KG1 (cell line): ENCODE data around the gene NOL4L.
"Not testable (repeated sequence)": the region's sequence is repeated elsewhere in the genome, so short reads cannot be mapped to it uniquely, and the experiment has no call there.

Source experiments
- DNase-seq: peaks from one replicate; lab custom pipeline; 2025; lab: John Stamatoyannopoulos, UW

The NOL4L gene

DNA sequence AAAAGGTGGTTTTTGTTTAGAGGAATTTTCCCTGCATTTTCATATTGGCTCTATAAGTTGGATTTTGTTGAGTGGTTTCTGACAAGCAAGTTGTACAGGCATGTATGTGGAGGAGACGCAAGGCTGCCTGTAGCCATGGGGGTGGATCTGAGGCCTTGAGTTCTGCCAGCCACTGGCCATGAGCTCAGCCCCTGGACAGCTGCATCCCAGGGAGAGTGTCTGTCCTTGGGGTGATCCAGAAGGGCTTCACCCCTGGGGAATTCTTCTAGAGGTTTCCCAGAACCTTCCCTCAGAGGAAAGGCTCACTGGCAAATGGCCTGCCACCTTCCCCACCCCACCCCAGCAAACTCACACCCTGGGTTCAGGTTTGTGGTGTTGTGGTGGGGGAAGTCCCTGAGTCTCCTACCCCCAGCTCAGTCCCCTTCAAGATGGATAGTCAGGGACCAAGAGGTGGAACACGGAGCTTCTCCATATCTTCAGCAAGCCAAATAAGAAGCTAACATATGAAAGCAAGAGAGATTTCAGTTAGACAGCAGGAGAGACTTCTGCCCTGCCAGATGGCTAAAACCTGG, 11.6 kb upstream of the NOL4L start:
- DNase-seq, result no peak

DNA sequence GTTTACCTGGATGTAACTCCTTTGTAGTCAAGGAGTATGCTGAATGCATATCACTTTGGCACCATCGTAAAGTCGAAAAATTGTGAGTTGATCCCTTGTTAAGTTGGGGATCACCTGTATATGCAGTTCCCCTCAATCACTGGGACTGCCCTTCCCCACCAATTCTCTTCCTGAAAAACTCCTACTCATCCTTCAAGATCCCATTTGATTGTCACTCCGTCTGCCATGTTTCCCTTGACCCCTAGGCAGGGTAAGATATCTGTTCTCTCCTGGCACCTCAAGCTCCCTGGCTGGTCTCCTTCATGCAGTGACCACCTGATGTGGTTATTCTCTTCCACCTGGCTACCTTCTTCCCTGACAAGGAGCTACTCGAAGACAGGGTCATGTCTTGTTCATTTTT, 10.0 kb upstream of the NOL4L start:
- no peak for DNase-seq

DNA sequence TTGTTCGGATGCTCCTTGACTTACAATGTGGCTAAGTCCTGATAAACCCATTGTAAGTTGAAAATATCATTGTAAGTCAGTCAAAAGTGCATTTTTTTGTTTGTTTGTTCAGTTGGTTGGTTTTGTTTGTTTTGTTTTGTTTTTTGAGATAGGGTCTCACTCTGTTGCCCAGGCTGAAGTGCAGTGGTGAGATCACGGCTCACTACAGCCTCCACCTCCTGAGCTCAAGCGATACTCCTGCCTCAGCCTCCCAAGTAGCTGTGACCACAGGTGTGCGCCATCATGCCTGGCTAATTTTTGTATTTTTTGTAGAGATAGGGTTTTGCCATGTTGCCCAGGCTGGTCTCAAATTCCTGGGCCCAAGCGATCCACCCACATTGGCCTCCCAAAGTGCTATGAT, 9.5 kb upstream of the NOL4L start:
- not testable (repeated sequence) for DNase-seq

DNA sequence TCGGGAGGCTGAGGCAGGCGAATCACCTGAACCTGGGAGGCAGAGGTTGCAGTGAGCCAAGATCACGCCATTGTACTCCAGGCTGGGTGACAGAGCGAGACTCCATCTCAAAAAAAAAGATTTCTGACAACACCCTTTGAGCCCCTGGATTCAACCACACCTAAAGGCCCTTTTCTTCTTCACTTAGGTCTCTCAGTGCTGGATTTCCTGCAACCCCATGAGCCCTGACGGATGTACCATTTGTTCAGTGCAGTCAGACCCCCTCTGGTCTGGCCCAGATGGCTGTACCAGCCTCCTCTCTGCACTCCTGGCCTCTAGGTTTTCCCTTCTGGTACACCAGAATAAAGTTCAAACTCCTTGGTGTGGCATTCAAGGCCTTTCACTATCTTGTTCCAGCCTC, 9.1 kb upstream of the NOL4L start:
- no peak for DNase-seq

DNA sequence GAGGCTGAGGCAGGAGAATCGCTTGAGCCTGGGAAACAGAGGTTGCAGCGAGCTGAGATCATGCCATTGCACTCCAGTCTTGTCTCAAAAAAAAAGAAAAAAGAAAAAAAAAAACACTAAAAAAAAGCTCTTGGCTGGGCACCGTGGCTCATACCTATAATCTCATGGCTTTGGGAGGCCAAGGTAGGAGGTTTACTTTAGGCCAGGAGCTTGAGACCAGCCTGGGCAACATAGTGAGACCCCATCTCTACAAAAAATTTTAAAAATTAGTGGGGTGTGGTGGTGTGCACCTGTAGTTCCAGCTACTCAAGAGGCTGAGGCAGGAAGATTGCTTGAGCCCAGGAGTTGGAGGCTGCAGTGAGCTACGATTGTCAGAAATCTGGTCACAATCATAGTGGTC, 7.5 kb upstream of the NOL4L start:
- DNase-seq, result not testable (repeated sequence)

DNA sequence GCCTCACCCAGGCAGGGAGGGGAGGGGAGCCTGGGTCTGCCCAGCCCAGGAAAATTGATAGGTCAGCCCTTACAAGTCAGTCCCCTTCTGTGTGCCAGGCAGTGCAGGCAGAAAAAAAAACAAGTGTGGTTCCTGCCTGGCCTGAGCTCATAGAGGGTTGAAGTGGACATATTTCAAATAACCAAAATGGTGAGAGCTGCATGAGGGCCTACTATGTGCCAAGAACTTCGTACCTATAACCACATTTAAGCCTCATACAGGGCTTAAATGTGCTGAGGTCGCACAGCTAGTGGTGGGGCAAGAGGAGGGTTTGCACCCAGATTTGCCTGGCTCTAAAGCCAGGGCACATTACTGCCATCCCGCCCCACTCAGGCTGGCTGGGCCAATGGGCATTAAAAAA, 6.9 kb upstream of the NOL4L start:
- DNase-seq, result no peak

DNA sequence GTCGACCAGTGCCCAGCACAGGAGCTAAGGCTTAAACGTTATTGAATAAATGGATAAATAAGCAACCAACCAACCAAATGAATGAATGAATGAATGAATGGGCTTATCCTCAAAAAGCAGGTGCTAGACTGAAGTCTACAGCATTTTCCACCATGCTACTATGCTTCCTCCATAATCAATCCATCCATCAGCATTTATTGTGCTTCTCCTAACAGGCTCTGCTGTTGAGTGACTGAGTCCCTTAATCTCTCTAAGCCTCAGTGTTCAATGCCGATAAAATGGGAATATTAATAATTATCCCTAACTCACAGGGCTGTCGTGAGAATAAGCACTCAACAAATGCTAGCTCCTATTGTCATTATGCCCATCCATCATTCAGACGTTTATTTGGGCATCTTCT, 4.6 kb upstream of the NOL4L start:
- no peak for DNase-seq

DNA sequence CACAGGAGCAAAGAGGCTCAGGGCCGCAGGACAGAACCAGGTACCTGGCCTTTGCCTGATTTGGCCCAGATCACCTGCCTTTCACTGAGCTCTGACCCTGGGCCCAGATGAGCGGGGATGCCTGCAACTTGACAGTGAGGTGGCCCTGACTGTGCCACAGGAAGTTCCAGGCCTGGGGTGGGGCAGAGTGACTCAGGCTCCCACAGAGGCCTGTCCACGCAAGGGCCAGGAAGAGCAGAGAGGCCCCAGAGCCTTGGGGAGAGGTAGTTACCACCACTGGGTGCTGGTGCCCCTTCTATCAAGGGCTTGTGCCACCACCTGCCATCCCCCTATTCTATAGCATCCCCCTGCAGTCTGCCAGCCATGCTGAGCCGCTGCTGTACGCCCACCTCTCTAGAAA, 4.1 kb upstream of the NOL4L start:
- no peak for DNase-seq

DNA sequence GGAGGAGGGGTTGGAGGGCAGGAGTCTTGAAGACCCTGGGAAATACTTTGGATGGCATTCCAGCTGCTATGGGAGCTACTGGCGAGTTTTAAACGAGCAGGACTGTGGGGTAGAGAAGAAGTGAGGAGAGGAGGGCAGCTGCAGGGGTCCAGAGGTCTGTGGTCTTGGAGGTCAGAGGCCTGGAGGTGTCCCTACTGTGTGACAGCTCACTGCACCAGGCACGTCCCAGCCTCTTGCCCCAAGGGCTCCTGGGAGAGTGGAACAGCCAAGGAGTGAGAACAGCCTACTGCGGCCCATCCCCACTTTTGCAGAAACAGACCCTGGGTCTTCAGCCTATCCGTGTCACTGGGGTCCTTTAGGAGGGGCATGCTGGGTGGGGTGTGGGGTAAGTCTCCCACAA, 2.9 kb upstream of the NOL4L start:
- no peak for DNase-seq

DNA sequence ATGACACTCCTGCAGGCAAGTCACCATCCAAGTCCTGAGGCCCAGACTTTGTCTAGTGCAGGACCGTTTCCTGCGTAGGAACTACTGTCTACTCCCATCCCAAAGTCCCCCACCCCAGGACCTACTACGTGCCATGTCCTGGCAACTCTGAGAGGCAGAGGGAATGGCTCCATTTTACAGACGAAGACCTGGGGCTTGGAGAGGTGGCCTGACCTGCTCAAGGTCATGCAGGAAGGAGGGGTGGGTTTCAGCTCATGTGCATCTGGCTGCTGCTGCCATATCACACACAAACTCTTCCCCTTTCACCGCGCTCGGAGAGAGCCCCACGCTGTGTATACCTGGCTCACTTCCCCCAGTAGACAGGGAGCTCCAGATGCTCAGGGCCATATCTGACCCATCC, 1.2 kb upstream of the NOL4L start:
- no peak for DNase-seq

DNA sequence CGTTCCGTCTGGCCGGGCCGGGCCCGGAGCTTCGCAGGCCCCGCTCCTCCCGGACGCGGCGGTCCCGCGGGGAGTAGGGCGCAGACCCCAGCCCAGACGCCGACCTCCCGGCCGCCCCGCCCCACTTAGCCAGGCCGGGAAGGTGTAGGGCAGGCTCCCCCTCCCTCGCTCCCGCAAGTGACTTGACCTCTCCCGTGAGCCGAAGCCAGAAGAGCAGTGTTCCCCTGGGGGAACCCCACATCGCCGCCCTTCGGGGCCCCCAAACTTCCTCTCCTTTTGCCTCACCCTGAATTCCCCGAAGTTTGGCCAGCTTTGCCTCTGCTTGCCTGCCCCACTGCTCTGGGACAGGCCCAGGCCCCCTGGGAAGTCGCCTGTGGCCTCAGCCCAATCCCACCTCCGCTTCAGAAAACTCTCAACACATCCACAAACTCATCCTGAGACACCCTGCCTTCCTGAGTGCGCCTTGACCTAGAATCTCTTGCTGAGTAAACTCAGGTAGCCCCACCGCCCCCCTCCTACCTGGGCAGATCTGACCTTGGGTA, 524 bp upstream of the NOL4L start:
- DNase-seq, result no peak

DNA sequence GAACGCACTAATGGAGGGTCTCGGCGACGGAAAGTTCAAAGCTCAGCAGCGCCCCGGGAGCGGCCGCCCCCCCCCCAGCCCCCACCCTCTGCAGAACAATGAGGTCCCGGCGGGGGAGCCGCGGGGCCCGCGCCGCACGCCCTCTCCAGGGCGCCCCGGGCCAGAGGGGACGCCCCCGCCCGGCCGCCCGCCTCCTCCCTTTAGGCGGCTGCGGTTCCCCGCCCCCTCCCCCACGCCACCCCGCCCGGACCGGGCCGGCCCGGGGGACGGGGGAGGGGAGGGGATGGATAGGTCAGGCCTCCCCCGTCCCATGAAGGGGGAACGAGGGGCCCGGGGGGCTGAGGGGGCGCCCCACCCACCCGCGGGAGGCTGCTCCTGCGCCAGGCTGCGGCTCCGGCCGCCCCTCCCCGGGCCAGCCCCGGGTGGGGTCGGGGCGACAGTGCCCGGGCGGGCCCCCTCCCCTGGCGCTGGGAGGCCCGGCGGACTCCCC, 1.5 kb downstream of the NOL4L start:
- DNase-seq, result no peak

DNA sequence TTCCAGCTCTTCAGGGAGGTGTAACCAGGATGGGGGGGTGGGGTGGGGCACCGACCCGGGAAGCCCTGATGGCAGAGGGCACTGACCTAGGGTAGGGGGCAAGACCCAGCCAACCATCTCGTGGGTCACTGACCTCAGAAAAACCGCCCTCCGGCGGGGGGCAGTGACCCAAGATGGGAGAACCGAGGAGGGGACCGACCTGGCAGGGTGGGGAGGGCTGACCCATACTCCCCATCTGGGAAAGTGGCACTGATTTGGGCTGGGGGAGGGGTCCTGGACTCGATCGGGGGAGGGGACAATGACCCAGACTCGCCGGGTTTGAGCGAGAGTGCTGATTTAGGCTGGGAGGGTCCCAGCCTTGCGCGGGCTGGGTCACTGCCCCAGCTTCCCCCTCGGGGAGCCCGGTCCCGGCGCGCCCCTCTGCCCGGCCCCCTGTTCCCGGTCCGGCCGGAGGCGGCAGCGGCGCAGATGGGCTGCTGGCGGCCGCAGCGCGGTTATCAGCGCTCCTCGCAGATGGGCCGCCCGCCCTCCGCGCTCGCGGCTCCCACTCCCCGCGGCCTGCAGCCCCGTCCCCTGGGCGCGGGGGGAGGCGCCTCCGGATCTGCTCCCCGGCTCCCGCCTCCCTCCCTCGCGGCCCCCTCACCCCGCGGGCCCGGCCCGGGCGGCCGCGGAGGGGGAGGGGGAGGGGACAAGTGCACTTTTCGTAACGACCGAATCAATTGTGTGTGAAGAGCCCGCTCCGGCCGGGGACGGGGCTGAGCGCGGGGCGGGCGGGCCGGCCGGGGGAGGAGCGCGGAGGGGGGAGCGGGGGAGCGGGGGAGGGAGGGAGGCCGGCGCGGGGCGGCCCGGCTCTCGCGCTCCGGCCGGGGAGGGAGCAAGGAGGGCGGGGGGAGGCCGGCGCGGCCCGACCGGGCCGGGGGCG, 2.2 kb downstream of the NOL4L start:
- no peak for DNase-seq

DNA sequence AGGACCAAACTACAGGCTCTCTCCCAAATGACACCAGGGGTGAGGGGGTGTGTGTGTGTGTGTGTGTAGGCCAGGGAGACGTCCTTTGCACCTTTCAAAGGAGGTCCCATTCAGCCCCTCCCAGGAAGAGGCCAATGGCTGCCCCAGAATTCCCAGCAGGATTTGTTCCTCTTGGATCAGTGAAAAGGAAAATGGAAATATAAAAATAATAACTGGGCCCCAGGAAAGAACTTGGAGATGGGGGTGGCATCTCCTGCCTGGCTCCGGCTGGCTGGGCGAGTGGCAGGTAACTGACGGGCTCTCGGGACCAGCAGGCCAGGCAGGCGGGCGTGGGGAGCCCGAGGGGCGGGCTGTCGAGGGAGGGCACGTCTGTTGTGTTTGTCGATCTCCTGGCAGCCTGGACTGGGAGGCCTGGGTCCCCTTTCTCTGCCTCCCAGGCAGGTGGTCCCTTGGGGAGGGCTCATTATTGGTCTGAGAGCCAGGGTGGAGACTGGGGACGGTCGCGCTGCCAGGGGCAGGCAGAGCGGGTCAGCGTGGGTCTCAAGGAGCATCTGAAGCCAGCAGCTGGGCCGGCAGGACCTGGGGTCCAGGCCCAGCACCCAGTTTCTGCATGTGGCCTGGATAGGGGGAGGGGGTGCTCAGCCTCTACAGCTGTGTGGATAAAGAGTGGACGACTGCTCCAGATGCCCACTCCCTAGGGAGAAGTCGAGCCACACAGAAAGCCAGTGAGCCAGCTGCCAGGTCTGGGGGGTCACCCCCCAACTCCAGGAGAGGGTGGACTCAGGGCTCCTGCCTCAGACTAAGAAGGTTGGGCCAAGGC, 3.1 kb downstream of the NOL4L start:
- DNase-seq, result no peak

DNA sequence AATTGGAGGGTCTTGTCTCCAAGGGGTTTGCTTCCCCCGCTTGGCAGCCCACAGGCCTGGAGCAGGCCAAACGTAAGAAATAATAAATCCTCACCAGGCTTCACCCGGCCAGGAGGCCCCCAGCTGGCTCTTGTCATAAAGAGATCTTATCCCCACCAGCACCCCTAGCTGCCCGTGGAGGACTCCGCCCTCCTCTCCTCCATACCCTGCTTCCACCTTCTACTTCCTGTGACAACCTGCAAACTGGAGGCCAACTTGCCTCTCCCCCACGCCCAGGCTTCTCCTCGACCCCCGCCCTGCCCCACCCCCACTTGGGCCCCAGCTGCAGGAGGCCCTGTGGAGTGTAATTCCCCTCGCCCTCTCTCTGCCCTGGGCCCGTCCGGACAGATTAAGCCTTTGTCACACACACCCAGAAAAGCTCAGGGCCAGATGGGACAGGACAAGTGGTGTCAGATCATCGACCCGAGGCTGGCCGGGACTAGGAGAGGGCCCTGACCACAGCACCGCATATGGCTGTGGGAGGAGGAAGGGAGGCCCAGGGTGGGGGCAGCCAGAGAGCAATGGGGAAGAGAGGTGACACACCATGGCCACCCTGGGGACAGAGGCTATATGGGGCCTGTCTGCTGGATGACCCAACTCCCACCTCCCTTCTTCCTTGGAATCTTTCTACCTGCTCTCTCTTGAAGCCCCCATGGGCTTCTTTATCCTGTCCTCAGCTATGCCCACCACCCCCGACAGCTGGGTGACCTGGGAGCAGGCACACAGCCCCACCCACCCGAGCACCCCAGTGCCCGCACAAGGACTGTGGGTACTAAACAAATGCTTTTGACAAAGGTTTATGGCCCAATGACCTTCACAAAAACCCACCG, 3.9 kb downstream of the NOL4L start:
- peak; percentile 68 for DNase-seq

DNA sequence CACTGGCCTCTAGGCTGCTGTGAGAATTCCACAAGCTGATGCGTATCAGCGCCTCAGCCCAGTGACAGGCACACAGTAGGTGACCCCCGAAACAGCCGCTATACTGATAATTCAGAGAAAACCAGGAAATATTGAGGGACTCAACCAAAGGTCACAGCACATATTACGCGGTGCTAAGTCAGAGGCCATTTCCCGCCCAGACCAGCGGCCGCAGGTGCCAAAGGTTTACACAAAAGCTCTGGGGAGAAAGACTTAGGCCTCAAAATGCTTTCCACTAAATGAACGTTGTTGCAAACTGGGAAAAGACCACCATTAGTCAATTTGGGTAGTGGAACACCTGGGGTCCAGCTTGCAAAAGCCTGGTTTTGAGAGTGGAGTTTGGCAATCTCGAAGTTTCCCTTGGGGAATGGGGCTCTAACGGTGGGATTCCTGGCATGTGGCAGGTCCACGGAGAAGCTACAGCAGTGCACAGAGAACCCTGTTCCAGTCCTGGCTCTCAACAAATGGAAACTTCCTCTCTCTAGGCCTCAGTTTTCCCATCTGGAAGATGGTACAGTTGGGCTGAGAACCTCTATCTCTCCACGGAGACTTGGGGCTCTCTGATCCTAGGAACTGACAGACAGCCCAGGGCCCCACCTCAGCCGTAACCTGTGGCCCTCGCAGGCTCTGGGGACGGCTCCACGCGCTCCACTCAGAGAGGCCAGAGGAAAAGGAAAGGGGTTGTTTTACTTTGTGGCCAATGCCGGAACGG, 4.7 kb downstream of the NOL4L start:
- no peak for DNase-seq

DNA sequence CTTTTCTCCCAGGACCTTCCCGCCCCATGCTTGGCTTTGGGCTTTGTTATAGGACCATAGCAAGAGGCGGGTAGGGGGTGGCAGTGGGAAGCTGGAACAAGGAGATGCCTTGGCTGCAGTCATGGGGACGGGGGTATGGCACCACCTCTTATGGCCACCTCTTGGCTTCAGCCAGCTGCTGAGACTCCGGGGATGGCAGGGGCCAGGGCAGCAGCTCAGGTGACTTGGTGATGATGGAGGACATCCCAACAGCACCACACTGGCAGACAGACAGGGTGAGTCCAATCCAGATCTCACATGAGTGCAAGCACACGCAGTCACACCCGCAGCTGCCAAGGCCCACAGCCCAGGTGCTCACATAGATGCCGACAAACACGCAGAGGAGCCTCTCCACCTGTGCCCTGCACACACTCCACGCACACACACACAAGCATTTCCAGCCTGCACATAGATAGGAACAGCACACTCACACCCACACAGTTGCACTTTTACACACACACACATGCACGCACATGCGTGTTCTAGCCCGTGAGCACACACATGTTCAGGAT, 6.2 kb downstream of the NOL4L start:
- DNase-seq, result no peak

DNA sequence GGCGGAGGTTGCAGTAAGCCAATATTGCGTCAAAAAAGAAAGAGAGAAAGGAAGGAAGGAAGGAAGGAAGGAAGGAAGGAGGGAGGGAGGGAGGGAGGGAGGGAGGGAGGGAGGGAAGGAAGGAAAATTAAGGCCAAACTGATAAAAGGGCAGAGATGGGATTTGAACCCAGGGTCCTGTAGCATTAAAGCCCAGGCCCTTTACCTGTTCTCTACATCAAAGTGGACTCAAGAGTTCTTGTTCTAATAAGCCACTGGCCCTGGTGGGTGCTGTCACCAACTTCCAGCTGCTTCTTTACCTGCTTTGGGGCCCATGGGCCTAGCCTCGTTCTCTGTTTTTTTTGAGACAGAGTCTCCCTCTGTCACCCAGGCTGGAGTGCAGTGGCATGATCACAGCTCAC, 7.1 kb downstream of the NOL4L start:
- DNase-seq, result not testable (repeated sequence)

DNA sequence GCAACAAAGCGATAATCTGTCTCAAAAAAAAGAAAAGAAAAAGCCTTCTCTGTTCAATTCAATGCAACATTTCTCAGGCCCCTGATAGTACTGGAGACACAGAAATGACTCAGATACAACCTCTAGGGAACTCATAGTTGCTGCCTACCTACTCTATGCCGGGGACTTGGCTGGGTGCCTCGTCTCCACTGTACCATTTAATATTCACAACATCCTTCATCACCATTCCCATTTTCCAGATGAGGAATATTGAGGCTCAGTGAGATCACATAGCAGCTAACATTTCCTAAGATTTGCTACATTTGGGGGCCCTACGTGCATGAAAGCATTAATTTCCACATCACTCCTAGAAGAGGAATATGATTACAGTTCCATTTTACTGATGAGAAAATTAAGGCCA, 7.5 kb downstream of the NOL4L start:
- no peak for DNase-seq

DNA sequence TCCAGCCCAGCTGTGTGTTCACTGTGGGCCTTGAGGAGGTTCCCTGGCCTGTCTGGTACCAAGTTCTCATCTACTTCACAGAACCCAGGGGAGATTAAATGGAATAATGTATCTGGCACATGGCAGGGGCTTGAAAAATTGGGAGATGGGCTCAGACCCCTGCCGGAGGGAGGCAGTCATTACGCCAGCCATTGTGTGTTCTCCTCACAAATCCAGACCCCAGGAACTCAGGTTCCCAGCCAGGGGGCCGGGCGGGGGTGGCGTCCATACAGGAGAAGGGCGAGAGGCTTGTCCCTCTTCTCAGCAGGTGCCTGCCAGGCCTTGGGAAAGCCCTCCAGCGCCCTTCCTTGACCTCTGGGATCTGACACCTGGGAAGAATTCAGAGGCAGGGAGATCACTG, 8.1 kb downstream of the NOL4L start:
- no peak for DNase-seq
